ENCODE measurements around the gene SUCLG2.

DNA sequence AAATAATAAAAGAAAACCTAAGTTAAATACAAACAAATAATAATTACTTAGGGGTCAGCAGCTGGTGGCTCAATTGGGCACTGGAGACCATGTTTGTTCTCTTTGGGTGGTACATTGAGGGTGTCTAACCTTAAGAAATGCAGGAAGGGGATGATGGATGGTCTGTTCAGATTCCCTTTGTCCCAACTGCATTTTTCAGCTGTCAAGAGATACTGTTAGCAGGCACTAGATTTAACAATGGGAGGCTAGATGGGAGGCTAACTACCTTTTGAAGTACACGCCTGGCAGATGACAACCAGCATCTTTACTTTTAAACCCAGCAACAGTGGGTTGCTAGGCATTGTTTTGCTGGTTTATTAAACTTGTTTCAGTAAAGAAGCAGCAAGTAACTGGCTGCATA is 222.5 kb downstream of the SUCLG2 start:
- TF ChIP-seq, protein P1, sequence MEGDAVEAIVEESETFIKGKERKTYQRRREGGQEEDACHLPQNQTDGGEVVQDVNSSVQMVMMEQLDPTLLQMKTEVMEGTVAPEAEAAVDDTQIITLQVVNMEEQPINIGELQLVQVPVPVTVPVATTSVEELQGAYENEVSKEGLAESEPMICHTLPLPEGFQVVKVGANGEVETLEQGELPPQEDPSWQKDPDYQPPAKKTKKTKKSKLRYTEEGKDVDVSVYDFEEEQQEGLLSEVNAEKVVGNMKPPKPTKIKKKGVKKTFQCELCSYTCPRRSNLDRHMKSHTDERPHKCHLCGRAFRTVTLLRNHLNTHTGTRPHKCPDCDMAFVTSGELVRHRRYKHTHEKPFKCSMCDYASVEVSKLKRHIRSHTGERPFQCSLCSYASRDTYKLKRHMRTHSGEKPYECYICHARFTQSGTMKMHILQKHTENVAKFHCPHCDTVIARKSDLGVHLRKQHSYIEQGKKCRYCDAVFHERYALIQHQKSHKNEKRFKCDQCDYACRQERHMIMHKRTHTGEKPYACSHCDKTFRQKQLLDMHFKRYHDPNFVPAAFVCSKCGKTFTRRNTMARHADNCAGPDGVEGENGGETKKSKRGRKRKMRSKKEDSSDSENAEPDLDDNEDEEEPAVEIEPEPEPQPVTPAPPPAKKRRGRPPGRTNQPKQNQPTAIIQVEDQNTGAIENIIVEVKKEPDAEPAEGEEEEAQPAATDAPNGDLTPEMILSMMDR (IDR thresholded peaks at IDR 0.05), result no peak
- TF ChIP-seq EP300 (IDR thresholded peaks at IDR 0.05), result no peak
